Epithelial cell of proximal tubule (primary cell): ENCODE data around the gene ST8SIA4. TPM values are rescaled to one million over a fixed set of nuclear protein-coding genes. Genes with fewer than 3 reads are reported as not detected.

Source experiments
- DNase-seq: peaks from one replicate; pipeline ENCODE4 v3.0.0-alpha.2; 2011; ENCODE audit warnings: low read depth
- H3K4me3 ChIP-seq: 2 replicates; pipeline ENCODE4 v1.5.1; 2011; ENCODE audit warnings: low read depth, mild to moderate bottlenecking, low read length
- total RNA-seq: library from RNA; depleted of rRNA; stranded (reverse); fragments of >200 nt; gene quantifications from 2 replicates; pipeline ENCODE4 v1.2.3, GENCODE V29; 2015
- TF ChIP-seq, protein P1 (sequence below): conservative IDR thresholded peaks from 2 replicates; pipeline ENCODE4 v1.5.1; 2012; ENCODE audit warnings: low read depth, mild to moderate bottlenecking, low read length

ST8SIA4 gene
- total RNA-seq, 1 donor from 2014 or later = 0.12 TPM

DNA sequence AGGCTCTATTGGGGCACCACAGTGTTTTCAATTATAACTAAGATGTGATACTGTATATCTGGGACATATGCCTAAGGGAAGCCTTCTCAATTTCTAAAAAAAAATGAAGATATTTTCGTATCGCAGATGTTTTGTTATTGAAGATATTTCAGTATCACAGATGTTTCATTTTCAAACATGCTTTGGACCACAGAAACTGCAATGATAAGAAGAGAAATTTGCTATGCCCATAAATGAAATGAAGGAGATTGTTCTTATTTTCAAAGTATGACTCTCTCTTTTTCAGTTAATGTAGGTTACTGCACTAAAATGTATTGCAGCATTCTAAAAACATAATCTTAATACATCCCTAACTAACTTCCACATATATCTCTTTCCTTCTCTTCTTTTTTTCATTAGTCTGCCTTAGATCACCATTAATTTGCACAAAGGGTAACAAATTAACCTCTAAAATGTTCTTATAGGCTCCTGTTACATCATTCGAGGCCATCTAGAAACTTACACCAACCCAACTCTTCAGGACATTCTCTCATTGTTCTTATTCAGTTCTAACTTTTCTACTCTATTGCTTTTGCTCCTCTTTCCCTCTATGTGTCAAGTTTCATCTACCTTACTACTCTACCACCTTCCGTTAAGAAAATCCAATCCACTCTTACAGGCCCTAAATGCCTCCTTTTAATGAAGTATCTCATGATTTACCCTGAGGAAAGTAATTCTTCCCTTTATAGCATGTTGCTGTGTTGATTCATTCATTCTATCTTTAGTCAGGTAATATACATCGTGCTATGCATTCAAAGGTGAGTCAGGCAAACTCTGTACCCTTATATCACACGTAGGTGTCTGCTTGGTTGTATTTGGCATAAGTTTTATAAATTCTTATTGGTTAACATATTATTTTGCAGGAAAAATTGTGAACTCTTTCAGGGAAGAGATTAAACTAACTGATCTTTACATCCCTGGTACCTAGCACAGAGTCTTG is 70.5 kb downstream of the ST8SIA4 start:
- no peak for DNase-seq
- no peak overlapping the region for H3K4me3 ChIP-seq
- TF ChIP-seq, protein P1, sequence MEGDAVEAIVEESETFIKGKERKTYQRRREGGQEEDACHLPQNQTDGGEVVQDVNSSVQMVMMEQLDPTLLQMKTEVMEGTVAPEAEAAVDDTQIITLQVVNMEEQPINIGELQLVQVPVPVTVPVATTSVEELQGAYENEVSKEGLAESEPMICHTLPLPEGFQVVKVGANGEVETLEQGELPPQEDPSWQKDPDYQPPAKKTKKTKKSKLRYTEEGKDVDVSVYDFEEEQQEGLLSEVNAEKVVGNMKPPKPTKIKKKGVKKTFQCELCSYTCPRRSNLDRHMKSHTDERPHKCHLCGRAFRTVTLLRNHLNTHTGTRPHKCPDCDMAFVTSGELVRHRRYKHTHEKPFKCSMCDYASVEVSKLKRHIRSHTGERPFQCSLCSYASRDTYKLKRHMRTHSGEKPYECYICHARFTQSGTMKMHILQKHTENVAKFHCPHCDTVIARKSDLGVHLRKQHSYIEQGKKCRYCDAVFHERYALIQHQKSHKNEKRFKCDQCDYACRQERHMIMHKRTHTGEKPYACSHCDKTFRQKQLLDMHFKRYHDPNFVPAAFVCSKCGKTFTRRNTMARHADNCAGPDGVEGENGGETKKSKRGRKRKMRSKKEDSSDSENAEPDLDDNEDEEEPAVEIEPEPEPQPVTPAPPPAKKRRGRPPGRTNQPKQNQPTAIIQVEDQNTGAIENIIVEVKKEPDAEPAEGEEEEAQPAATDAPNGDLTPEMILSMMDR = no peak

DNA sequence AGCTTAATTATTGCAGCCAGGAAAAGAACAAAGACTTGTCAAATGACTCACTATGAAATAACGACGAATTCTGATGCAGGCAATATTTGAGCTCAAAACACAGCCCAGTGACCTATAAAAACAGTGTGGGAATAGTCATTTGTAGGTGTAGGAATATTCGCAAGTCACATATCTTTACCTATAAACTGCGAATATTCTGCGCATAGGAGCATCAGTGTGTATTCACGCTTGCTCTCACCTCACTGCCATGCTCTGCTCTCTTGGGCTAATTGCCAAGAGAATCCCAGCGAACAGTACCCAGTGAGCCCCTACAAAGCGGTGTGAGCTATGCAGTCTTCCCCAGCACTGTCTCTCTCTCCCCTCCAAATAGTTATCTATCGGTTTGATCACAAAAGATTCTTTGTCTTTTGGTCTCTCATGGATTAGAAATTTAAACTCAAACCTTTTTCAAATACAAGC is 74.2 kb downstream of the ST8SIA4 start:
- TF ChIP-seq, protein P1 = no peak
- DNase-seq = no peak
- no peak overlapping the region for H3K4me3 ChIP-seq

DNA sequence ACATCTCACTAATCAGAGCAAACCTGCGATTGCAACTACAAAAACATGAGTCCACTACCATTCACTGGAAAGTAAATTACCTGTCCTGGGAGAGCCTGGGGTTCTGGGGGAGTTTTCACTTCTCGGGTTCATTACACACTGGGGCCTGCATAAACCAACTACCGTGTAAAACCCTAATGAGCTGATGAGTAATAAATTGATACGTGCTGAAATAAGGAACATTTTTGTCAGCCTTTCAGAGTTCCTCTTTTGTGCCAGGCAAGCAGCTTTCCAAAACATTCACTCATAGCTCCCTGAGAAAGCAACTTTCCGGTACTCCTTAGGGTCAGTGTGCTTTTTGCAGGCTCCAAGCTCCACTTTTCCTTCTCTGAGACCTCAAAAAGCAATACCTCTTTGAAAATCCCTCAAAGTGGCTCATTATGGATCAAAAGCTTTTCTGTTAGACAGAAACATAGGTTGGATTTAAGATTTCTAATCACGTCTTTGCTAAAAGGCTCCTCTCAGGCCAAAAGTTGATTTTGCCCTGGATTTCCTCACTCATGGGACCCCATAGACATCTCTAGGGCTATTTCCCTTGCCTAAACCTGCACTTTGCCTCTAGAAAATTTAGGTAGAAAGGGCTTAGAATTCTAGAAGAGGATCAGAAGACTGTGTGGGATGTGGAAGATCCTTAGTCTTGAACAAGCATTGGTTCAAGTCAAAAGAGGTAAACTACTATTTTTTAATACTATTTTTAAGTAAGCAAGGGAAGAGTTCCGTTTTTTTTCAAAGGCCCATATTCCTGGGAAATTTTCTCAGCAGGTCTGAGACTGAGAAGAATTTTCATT is 74.8 kb downstream of the ST8SIA4 start:
- DNase-seq = no peak
- TF ChIP-seq, protein P1 = no peak
- H3K4me3 ChIP-seq = no peak overlapping the region

DNA sequence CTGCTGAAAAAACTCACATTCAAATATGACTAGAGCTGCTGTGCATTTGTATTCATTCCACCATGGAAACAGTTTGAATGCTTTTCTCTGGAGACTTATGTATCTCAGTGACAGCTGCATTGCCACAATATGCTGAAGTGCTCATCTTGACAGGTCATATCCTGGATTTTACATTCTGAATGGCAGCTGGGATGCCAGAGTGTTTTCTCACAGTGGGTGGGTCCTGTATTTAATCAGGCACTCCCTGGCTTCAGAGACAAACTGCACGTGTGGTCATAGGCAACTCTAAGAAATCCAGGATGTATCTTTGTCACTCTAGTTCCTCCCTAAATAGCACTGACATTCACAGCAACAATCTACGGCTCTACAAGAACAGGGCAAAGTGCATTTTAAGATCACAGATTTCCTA is 75.6 kb downstream of the ST8SIA4 start:
- DNase-seq = no peak
- TF ChIP-seq, protein P1 = no peak
- H3K4me3 ChIP-seq = no peak overlapping the region

DNA sequence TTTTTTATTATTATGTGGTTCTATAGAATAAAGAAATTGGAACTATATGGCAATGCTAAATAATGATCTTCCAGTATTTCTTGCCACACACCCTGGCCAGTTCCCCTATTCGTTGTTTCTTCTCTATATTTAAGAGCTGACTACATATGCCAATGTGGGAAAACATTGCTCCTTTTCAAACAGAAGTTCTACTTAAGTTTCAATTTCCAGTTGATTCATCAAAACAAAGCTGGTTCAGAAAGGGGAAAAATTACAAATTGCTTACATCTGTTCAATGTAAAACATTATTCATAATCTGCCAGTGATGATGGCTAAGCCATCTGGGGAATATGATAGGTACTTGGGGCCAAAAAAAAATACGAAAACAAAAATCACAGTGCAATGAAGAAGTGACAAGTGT is 76.9 kb downstream of the ST8SIA4 start:
- TF ChIP-seq, protein P1 = no peak
- H3K4me3 ChIP-seq = no peak overlapping the region
- no peak for DNase-seq

DNA sequence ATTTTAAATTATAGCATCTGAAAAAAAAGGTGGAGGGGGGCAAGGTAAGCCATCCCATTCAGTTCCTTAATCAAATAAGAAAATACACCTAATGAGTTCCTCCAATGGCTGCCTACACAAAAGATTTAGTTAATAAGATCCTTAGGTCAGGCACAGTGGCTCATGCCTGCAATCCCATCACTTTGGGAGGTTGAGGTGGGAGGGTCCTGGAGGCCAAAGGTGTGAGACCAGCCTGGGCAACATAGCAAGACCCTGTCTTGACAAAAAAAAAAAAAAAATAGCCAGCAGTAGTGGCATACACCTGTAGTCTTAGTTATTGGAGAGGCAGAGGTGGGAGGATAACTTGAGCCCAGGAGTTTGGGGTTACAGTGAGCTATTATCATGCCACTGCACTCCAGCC is 78.4 kb downstream of the ST8SIA4 start:
- no peak overlapping the region for H3K4me3 ChIP-seq
- TF ChIP-seq, protein P1 = no peak
- DNase-seq = no peak
